Hematopoietic multipotent progenitor cell treated with erythropoietin and hydrocortisone succinate and interleukin-3 and kit ligand, for 4 days (in vitro differentiated cells): ENCODE results near the gene SMOC1.

Experiments used
- DNase-seq: peaks from one replicate; pipeline ENCODE4 v3.0.0-alpha.2; 2015

The SMOC1 gene

DNA sequence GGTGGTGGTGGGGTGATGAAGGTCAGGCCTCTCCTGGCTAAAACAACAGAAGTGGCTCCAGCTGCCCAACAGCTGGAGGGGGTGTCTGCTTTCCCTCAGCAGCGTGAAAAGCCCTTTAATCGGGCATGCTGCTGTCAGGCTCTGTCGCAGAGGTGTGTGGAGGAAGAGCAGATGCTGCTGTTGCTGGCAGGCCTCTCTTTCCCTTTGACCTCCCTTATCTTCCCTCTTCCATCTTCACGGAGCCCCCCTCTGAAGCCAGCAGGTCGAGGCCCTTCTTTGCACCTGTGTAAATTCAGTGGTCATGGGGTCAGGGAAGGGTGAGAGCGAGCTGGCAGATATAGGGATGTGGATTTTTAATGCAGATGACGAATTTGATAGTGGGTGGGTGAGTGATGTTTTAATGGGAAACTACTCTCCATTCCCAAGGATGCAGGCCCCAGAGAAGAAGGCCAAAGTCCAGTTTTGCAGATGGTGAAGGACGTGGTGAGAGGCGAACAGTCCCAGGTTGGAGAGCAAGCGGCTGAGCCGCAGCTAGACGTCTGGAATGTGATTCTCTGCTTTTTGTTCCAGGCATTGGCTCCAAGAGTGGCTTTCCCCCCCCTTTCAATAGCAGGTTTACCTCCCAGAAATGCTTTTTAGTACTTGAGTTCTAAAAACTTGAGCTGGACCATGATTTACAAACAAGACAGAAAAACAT, 64.0 kb downstream of the SMOC1 start:
- no peak for DNase-seq

DNA sequence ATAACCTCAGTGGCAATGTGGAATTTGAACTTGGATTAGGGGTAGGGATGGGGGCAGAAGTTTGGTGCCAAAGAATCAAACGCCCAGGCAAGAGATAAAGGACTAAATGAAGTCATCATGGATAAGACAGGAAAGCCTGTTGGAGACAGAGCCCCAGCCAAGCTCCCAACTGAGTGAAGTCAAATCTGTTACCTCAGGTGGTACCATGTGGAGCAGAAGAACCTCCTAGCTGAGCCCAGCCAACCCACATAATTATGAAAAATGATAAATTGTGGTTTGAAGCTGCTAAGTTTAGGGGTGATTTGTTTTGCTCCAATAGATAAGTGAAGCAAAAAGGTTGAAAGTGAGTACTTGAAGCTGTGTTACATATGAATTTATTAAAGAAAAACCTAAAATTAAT, 66.1 kb downstream of the SMOC1 start:
- no peak for DNase-seq

DNA sequence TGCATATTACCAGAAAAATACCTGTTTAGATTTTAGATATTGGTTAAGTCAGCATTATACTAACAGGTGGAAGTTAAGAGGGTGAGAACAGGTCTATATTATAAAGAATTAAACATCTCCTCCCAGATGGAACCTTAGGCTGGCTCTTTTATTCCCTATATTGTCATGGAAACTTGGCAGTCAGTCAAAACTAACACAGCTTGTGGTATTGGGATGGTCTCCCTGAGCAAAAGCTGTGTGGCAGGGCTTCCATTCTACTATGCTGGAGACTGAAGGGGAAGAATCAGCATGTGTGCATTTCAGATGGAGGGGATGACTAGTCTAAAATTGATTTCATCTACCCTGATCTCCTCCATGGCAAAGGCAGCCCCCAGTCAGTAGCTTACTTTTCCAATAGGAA, 66.7 kb downstream of the SMOC1 start:
- DNase-seq, result no peak

DNA sequence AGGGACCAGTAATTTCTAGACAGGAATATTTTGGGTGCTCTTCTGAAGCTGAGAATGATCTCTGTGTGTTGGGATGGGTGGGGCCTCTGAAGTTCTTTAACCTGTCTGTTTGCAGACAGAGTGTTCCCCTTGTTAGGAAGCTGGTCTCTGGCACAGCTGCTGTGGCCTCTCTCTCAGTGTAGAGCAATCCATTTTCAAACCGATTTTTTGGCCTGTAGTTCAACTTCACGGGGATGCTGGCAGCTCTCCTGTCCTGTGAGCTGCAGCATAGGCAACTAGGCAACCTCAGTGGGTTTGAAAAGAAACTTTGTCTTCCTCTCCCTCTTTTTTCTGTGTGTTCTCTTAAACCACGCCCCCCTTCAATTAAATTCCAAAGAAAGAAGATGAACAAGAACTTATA, 69.1 kb downstream of the SMOC1 start:
- DNase-seq, result no peak

DNA sequence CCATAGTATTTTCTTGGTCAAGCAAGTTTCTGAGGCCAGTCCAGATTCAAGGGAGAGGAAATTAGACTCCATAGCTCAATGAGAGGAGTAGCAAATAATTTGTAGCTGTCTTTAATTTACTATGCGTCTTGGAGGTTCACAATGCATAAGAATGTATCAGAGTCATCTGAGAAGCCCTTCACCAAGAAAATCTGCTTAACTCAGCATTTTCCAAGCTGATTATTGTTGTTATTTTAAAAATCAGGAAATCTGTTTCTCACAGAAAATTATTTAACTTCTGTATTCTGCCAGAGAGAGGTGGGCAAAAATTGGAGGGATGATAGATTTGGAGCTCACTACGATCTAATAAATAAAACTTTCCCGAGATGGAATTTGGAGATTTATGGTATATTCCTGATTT, 72.0 kb downstream of the SMOC1 start:
- no peak for DNase-seq

DNA sequence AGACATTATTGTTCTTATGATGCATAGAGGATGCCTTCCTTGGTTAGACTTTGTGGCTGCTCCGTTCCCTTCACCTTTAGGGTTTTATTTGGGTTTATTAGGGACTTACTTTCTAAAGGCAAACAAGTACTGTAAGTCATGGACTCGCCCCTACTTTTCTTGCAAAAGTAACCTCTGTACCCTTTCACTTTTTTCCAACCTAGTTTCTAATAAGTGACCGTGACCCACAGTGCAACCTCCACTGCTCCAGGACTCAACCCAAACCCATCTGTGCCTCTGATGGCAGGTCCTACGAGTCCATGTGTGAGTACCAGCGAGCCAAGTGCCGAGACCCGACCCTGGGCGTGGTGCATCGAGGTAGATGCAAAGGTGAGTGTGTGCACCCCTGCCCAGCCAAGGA, 72.7 kb downstream of the SMOC1 start:
- no peak for DNase-seq

DNA sequence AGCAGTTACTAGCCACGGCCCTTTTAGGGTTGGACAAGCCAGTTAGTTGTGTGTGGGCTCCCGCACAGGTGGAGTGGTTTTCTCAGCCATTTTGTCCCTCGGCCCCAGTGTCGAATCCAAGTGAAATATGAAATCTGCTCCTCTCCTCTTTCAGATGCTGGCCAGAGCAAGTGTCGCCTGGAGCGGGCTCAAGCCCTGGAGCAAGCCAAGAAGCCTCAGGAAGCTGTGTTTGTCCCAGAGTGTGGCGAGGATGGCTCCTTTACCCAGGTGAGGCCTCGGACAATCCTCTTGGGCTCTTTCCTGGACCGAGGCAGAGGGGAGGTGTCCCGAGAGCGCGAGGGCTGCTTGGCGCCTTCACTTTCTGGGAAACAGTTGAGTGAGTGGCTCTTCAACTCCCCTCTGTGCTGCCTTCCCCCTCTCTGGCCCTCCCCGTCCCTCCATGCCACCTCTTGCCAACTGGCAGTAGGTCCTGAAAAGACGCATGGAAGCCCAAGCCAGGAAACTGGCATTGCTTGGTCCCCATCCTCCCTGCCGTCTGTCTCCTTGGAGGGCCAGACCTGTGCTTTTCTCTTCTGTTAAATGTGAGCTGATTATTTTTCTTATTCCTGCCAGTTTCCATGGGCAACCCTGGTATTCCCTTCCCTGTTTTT, 74.2 kb downstream of the SMOC1 start:
- no peak for DNase-seq

DNA sequence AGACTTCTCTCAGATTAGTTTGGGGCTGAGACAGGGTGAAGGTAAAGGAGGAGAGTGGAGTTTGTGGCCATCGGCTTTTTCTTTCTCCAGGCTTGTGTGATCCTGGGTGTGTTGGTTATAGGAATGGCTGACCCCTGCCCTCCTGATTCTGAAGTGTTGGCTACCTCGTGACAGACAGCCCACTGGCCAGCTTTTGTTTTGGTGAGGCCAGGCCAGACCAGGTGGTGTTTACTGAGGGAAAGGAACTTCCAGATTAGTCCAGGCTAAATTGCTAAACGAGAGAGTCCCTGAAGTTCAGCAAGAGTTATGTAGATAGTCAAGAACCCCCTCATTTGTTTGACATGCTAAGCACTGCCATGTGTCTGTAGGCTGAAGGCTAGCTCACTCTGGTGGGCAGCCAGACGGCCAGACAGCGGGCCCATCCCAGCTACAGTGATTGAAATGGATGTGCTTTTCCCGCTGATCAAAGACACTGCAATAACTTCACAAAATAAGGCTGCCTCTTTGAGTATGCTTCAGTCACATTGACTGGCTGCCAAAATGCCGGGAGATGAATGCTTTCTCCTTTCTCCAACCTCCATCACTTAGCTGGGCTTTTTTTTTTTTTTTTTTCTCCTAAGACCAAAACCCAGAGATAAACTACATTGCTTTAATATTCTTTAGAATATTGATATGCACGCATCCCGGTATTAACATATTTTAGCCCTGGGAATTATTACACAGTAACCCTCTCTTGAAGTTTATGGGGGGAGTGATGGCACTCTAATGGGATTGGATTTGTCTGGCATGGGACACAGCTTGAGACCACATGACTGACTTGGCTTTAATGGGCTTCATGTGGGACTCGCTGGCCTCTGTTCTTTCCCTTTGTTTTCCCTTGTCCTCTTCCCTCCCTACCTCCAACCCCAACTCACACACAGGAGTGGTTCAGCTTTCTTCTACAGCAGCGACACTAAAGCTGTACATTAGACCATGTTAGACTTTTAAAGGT, 76.9 kb downstream of the SMOC1 start:
- DNase-seq, result no peak

DNA sequence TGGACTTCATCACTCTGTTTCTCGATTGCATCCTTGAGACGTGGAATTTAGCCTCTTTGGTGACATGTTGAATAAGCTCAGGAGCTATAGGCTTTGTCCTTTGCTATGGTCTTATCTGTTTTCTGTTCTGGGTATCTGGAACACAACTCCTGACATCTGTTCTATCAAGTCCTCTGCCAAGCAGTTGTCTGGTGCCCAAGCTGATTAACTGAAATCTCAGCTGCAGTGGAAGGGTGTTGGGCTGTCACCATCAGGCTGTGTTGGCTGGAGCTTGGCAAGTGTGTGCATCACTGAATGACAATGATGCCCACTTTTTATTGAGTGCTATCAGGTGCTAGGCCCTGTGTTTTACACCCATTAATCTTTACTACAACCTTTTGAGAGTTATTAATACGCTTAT, 77.8 kb downstream of the SMOC1 start:
- no peak for DNase-seq

DNA sequence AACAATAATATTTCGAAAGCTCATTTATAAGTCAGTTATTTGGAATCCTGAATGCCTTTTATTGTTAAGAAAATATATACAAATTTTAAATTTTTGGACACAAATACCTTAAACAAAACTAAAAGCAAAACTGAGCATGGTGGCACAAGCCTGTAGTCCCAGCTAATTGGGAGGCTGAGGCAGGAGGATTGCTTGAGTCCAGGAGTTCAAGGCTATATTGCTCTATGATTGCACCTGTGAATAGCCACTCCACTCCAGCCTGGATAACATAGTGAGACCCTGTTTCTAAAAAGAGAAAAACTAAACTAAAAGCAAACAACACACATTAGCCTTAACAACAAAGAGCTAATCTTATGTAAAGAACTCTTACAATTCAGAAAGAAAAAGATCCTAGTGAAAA, 78.8 kb downstream of the SMOC1 start:
- no peak for DNase-seq

DNA sequence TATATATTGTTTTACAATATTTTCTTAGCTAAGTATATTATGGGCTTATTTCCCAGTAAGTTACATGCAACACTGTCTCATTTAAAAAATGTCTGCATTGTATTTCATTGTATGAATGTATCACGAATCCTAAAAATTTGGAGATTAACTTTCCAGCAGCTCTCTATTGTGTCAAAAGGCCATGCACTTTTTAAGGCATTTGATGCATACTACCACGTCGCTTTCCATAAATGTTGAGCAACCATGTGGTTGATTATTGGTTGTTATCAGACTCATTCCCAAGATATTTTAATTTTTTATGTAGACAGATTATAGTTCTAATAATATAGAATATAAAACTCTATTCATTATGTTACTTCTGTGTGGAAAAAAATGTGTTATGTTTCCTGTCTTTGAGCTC, 79.9 kb downstream of the SMOC1 start:
- DNase-seq, result no peak

DNA sequence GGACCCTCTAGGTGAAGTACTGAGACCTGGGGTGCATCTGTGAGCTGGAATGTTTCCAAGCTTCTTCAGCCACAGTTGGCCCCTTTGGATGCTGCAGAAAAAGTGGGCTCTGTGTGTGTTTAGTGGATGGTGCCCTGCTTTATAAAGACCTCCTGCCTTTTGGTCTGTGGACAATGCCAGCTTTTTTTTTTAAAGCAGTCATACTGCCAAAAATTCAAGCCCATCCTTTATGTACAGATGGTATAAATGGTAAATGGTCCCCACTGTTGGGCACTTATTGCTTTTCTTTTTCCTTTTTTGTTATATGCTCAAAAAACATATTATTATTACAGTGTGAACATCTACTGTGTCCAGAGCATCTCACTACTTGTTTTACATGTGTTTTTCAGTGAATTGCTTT, 81.1 kb downstream of the SMOC1 start:
- DNase-seq, result no peak

DNA sequence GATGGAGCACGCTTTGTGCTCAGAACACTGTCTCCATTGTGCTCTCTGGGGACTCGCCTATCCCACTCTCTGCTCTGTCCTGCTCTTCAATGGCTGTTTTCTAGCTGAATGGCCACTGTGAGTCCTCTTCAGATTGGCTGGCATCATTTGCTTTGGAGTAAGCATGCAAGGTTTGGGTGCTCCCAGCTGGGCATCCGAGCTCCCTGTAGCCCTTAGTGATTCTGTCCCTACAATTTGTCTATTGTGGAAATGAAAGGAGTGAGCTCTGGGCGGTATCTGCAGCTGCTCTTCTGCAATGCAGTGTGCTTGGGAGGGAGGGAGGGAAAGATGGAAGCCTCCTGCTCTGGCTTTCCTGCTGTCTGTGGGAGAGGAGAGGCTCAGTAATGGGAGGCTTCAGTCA, 84.8 kb downstream of the SMOC1 start:
- DNase-seq, result no peak

DNA sequence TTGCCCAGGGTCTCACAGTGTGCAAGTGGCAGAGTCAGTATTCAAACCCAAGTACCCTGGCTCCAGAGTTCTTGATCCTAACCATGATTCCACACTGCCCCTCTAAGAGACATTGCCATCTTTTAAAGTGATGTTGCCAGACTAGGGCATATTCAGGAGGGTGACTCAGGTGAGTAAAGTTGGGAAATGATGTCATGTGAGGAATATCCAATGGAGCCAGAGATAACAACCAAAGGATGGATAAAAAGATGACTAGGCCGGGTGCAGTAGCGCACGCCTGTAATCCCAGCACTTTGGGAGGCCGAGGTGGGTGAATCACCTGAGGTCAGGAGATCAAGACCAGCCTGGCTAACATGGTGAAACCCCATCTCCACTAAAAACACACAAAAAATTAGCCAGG, 85.6 kb downstream of the SMOC1 start:
- DNase-seq, result no peak

DNA sequence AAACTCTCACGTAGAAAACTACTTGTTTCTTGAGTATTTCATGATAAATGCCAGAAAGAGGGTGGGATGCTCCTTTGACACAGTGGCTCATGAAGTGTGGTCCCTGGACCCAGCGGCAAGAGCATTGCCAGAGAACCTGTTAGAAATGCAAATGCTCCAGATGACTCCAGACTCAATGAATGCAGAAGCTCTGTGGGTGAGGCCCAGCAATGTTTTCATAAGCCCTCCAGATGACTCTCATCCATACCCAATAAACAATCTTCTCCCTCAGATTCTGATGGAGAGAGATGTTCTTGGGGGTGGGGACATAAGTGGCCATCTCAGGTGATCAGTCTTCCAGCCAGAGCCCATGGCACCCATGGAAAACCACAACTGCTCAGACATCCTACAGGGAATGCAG, 88.9 kb downstream of the SMOC1 start:
- DNase-seq, result no peak

DNA sequence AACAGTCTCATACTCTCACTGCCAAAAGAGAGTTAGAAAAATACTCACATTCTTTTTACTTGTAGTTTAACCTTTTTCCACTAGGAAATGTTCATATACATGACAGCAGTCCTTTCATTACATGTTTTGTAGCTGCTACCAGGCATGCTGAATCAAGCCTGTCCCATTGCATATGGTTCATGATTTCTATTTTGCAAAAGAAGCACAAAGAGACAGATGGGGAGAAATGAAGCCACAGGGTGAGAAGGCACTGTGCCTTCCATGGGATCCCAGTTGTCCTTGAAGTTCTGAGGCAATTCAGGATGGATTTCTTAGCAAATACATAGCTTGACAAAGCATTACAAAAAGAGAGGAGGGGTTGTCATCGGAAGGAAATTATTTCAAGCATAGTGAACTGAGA, 89.5 kb downstream of the SMOC1 start:
- DNase-seq, result no peak

DNA sequence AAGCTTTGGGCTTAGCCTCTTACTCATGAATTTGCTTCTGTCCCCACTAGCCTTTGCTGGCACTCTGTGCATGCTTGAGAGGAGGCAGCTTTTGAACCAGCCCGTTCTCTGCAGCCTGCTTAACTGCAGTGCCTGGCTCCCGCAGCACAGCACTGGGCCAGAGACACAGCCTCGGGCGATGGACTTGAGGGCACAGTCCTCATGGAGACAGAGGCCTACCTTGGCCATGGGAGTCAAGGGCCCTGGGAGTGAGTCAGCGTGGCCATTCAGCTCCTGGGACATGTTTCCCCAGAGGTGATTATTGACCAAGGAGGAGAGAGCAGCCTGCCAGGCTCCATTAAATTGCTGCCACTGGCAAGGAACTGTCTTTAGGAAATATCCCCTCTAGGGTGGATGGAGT, 93.5 kb downstream of the SMOC1 start:
- DNase-seq, result no peak

DNA sequence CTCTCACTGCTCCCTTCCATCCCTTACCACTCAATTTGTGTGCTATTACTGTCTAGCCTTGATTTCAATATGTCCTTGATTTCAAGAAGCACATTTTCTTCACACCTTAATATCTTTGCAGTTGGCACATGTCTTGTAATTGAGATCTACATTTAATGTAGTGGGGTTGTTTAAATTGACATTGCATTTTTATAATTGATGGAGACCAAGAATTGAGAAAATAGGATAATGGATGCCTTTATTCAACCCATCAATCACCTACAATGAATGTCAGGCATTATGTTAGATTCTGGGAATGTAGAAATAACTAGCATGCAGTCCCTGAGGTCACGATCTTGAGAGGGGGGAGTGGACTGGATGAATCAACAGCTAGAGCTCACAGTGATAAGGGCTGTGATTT, 94.6 kb downstream of the SMOC1 start:
- DNase-seq, result no peak

DNA sequence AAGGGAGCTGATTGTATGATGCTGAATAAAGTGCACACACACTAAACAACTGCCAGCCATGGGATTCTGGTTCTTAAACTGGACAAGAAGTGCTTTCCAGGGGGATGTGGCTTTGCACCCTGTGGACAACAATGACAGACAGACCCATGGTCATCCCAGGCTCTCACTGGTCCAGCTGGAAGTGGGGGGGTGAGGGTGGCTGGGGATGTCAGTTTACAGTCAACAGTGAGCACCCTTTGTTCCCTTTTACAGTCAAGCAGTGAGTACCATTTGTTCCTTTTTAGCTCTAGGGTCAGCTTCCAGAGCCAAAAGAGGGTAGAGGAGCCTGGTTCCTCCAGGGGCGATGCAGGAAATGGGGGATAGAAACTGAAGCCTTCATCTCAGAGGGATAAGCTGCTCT, 100.7 kb downstream of the SMOC1 start:
- DNase-seq, result no peak

DNA sequence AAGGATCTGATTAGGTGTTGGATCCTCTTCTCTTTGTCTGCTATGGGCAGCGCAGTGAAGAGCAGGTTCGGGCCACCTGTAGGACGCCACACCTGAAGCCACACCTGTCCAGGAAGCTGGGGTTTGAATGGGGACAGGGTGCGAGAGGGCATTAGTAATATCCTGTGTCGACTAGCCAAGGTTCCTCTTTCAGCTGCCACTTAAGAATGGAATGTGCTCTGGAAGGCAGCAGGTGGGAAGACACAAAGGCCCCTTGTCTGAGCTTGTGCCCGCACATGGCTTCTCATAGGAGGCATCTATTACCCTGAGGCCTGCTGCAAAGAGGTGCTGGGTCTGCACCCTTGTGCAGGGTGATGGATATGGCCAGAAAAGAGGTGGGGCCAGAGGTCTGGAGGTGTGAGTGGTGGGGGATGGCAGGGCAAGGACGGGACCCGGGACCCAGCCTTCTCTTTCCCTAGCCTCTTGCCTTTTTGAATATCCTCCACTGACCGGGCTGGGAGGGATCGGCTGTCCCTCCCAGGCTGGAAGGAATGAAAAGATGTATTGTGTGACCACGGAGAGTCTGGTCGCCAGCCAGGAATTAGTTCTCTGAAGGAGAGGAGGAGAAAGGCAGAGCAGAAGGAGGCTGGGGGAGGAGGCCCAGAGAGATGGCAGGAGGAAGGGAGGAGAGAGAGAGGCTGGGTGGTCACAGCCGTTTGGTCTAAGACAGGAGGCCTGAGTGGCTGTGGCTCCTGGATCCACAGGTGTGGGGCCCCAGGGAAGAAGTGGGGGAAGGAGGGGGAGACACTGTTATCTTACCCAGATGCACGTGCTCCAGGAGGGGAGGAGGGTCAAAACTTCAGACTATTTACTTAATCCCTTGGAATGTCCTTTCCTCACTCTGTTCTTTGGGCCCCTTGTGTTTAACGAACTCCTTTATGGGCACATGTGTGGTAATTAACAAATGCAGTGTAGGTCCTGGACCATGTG, 101.5 kb downstream of the SMOC1 start:
- DNase-seq, result no peak

DNA sequence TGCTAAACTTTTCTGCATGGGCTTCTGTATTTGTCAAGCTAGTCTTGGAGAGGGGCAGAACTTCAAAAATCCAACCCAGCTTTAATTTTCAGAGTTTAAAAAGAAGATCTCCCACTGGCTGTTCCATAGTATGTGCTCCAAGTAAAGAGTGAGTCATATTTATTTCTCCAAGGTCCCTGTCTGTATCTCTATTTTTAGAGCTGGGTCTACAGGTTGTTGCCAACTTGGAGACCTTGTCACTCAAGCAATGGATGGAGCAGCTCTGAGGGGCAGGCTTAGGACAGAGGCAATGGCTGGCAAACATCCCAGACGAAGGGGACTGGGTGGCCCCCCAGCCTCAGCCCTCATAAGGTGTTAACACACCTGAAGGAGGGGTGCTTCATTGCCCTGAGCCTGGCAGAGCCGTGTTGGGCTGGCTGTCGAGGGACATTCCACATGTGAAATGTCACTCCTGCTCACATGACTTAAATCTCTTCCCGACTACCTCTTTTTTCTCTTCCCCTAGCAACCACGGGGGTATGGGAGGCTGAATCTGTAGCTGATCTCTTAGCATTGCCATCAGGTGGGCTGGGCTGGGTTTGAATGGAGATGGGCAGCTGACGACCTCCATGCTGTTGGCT, 103.1 kb downstream of the SMOC1 start:
- no peak for DNase-seq

DNA sequence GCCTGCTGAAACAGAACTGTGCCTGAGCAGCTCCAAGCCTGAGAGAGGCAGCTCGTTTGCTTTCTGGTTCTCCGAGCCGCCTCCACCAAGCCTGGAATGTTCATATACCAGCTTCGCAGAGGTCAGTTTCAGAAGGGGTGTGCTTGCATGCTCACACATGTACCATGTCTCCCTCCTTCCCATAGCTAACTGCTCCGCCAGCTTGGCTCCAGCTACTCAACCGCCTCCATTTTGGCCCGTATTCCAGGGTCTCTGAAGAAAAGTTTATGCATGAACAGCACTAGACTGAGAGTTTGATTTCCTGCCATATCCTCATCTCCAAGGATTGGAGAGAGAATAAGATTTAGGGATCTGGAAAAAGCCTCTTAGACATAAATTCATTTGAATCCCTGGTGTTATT, 103.7 kb downstream of the SMOC1 start:
- DNase-seq, result no peak
